Dedifferentiated amniotic fluid mesenchymal stem cell (primary cell): ENCODE measurements around the gene ATG16L1.

Experiments
- DNase-seq: peaks from one replicate; pipeline ENCODE4 v3.0.0-alpha.2; 2016; ENCODE audit errors: extremely low spot score

The ATG16L1 gene

DNA sequence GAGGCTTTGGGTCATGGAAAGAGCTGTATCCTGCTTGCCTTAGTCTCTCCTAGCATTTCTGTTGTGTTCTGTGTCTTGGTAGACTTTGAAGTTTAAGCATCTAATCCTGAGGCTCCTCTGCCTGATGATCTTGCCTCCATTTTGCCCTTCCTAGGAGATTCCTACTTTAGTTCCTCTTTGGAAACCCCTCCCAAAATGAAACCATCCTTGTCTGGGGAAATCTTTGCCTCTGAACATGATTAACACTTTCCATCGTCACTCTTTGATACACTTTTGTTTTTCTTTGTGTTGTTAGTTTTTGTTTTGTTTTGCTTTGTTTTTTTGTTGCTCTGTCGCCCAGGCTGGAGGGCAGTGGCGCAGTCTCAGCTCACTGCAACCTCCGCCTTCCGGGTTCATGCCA, 9.2 kb downstream of the ATG16L1 start:
- no peak for DNase-seq

DNA sequence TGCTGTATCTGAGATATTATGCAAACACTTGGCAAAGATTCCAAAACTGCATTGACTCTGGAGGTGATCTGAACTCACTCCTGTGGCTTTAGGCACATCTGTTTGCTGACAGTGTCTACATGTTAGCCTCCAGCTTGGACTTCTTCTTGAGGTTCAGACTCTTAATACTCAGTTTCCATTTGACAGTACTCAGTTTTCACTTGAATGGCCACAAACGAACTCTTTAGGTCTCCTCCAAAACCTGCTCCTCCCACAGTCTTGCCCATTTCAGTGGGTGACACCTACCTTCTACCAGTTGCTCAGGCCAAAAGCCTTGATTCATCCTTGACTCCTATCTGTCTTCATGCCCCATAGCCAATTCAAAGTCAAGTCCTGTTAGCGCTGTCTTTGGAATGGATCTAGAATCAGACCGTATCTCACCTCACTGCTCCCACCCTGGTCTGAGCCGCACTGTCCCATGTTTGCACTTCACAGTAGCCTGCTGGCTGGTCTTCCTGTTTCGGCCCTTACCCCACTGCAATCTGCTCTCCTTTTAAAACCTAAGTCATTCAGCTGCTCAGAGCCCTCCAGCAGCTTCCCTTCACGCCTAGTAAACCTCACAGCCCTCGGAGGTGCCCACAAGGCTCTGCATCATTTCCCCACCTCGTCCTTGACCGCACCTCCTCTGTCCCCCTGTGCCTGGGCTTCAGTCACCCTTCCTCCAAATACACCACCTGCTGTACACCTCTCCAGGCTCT, 10.5 kb downstream of the ATG16L1 start:
- no peak for DNase-seq

DNA sequence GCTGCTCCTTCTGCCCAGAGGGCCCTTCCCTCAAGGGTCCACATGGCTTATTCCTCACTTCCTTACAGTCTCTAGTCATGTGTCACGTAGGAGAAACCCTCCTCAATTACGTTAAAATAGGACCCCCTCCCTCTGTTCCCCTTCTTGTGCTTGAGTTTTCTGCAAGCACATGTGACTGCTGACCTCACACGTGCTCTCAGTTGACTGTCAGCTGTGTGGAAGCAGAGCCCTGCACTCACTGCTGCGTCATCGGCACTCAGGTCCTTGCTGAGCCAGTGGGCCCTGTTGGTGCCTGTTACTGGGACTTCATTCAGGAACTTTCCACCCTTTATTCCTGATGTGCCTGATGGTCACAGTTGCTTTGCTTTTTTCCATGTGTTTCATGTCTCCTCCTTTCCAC, 11.1 kb downstream of the ATG16L1 start:
- no peak for DNase-seq

DNA sequence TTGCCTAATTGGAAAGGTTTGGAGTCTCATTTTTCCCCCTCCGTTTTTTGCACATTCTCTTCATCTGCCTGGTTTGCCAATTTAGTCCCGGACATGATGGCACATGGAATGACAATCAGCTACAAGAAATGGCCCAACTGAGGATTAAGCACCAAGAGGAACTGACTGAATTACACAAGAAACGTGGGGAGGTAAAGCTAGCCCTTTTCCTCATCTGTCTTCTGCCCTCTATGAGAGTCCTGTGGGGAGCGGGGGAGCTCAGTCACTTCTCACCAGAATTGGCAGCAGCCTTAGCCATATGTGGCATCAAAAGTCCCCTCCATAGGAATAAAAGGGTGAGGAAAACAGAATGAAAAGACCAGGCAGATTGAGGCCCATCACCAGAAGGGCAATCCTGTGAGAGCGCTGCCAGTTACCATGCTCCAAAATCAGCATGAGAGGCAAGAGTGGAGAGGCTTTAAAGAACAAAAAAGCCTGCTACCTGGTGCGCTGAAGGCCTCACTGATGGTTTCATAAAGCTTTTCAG, 11.6 kb downstream of the ATG16L1 start:
- DNase-seq = no peak

DNA sequence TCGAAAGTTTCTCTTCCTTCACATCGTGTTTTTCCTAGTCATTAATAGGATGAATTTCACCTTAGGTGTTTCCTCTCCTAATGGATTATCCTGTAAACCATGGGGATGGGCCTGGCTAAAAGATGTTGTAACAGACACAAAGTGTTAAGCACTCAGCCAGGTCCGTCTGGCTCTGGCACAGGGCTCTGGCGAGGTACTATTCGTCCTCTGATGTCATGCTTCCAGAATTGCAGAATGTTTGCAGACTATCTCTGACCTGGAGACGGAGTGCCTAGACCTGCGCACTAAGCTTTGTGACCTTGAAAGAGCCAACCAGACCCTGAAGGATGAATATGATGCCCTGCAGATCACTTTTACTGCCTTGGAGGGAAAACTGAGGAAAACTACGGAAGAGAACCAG, 13.2 kb downstream of the ATG16L1 start:
- DNase-seq = no peak

DNA sequence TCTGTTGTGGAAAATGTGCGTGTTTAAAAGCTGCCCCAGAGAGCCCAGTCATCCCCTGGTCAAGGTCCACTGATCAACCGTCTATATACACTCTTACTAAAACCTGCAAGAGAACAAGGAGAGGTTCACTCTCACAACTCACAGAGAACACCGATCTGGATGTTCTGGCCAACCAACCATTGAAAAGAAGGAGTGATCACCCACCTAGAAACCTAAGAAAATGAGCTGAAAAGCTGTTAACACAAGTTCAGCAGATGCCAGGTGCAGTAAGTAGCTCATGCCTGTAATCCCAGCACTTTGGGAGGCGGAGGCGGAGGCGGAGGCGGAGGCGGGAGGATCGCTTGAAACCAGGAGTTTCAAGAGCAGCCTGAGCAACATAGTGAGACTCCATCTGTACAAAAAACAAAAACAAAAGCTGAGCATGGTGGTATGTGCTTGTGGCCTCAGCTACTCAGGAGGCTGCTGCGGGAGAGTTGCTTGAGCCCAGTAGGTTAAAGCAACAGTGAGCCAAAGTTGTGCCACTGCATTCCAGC, 14.5 kb downstream of the ATG16L1 start:
- DNase-seq = no peak

DNA sequence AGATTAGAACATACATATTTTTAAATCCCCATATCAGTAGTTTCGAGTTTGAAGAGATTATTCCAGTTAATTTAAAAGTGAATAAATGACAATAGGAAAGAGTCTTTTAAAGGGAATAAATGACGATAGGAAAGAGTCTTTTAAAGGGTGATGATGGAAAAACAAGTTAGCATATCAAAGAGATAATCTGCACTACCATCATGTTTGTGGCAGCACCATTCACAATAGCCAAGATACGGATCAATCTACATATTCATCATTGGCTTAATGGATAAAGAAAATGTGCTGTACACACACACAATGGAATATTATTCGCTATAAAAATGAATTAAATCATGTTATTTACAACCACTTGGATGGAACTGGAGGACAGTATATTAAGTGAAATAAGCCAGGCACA, 15.0 kb downstream of the ATG16L1 start:
- no peak for DNase-seq

DNA sequence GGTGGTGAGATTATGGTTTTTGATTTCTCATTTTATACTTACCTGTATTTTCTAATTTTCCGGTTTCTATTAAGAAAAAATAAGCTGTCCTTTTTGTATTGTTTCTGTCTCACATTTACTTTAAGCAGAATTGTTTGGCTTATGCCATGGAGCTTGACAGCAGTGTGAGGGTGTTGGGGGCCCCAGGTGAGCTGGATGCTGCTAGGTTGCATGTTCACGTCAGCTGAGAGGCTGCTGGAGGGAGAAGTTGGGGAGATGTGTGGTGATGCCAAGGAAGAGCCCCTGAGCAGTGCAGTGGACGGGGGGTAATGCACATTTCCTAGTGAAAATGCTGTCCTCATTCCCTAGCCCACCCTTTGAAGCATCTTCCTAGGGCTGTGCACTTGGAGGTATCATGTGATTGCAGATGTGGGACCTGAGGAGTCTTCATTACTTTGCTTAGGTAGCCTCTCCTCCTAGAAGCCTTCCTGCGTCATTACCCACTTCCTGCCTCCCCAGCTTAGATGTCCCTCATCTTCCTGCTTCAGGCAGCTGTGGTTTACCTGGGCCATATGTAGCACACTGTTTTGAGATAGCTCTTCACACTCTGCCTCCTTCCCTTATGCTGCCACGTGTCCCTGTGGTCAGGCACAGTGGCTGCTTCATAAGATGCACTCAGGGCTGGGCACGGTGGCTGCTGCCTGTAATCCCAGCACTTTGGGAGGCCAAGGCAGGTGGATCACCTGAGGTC, 16.2 kb downstream of the ATG16L1 start:
- DNase-seq = no peak

DNA sequence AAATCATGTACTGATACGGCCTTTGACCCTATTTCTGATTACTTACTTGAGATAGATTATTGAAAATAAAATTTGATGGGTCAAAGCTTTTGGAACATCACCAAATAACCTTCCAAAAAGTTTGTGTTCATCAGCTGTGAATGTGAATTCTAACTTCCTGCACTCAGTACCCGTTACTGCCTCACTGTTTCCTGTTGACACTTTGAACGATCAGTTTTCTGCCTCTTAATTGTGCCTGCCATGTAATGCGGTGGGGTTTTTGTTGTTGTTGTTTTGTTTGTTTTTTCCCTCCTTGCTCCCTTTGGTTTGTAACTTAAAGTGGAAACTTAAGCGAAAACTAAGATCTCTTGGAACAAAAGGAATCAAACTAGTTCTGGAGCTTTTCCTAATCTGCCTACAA, 18.9 kb downstream of the ATG16L1 start:
- no peak for DNase-seq

DNA sequence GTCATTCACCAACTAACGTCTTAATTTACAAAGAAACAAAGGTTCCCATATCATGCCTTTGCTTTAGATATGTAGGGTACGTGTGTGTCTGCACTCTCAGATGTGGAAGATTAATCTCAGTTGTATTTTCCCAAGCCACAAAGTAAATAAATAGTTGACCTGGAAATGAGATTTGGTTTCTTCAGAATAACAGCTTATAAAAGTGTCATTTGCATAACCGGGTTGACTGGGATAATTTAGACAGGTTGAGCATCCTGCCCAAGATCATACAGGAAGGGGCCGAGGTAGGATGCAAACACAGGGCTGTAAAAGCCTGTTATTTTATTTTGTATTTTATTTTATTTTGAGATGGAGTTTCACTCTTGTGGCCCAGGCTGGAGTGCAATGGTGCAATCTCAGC, 19.5 kb downstream of the ATG16L1 start:
- no peak for DNase-seq

DNA sequence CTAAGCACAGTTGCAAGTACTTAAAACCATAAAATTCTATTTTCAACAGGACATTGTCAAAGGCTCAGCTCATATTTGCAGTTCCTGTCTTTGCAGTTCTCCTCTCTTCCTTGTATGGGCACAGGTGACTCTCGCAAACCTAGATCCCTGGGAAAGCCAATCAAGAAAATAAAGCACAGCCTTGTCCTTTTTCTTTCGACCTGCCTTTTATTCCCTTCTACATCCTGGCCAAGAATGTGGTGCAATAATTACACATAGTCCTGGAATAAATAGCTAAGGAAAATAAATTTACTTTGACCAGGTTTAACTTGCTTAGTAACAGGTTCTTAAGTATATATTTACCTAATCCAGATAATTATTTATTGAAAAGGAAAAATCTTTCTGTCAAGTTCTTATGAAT, 20.2 kb downstream of the ATG16L1 start:
- no peak for DNase-seq

DNA sequence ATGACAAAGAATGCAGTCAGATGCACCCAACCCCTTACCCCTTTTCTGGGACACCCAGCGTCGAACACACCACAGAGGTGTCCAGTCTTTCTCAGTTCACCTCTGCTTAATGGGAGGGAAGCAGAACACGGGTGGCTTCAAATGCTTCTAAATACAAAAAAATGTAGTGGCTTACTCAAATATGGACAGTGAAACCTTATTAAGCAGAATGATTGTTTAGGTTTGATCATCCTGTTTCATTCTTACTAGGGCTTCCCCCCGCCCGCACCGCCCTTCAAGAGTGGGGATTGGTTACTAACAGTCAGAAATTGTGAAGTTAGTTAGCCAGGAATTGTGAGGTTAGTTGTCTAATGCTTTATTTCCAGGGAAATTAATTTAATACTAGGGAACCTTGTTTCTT, 21.6 kb downstream of the ATG16L1 start:
- DNase-seq = no peak

DNA sequence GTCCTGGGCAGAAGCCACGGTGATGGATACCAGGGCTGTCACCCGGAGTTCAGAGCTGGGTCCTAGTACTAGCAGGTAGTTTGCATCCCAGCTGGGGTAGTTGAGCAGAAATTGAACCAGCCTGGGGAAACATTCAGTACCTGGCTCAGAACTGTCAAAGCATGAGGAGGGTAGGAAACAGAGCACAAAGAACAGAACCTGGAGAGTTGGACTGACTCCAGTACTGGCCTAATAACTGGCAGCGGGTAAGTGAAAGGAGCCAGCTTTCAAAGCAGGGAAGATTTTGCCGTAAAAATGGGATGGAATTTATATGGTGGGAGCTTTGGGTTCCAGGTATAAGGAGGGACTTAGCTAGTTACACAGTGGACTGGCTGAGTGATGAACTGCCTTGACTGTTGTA, 23.8 kb downstream of the ATG16L1 start:
- no peak for DNase-seq

DNA sequence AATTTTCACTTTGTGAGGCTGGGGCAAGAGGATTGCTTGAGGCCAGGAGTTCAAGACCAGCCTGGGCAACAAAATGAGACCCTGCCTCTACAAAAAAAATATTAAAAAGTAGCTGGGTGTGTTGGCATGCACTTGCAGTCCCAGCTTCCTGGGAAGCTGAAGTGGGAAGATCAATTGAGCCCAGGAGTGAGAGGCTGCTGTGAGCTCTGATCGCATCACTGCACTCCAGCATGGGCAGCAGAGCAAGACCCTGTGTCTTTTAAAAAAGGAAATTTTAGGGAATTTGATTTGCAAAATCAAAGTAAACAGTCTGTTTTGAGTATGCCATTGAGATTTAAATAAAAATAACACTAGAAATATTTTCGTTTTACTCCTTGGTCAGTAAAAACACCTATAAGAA, 27.4 kb downstream of the ATG16L1 start:
- no peak for DNase-seq

DNA sequence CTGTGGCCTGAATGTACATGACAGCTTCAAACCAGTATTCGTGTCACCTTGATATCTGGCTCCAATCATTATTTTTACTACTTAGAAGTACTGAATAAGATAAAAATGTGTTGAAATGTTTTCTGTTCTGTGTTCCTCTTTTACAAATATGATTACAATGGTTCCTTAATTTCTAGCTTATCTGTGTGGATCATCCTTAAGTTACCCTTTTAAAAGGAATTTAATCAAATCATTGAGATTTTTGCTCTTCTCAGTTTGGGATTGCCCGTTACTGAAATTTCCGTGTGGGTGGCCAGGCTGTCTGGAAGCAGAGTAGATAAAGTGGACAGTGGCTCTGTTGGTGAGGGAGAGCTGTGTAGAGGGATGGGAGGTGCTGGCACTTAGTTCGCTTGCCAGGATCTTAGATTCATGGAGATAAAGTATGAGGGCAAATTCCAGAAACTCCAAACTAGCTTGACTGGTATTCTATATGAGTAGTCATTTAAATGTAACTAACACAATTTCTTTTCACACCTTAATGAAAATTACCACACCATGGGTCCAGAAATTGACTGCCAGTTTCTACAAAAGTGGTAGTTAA, 28.7 kb downstream of the ATG16L1 start:
- DNase-seq = no peak

DNA sequence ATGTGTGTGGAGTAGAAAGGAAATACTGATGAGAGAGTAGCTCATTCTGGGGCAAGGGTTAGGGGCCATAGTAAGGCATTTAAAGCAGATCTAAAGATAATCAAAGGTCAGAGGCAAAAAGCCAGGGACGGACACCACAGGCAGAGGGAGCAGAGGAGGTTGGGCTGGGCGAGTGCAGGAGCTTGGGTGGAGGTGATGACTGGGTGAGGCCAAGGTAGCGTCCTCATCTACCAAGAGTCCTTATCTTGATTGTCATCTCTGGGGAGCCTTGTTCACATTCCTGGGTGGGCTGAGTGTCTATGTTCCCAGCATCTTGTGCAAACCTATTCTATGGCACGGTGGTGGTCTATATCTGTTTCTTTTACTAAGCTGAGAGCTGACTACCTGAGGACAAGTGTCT, 30.1 kb downstream of the ATG16L1 start:
- no peak for DNase-seq

DNA sequence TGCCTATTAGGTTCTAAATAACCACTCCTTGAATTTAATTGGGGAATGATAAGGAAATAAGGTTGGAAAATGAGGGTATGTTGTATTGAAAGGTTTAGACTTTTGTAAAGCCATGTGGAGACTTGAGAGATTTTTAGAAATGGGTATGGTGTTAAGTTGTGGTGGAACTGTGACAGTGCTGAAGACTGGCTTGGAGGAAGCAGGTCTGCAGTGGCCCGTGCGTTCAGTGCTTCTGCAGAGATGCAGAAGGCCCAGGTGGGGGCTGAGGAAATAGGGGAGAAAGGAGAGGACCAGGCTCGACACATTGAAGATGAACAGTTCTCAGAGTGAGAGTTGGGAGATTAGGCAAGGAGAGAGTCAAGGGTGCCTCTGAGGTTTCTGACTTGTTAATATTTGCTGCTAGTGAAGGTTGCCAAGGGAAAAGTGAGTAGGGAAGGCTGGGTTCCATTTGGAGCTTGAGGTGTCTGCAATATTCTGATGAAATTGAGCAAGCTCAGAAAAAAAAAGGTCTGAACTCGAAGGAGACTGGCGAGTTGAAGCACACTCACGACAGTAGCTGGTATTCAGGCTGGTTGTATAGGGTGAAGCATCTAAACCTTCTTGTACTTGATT, 30.6 kb downstream of the ATG16L1 start:
- DNase-seq = no peak

DNA sequence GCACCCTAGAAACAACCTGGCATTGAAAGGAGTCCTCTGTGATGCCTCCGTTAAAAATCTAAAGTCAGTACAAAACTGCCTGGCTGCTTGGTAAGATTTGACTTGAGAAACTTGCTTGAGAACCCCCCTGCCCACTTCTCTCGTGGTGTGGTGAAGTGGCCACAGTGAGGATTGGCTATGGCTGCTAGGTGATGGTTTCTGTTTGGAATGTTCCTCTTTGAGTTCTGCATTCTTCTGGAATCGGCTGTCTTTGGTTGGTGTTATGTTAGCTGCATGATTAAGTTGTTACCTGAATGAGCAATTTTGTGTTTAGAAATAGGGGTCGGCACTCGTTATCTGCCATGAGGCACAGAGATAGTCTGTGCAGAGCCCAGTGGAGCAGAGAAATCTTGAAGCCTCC, 34.4 kb downstream of the ATG16L1 start:
- DNase-seq = no peak

DNA sequence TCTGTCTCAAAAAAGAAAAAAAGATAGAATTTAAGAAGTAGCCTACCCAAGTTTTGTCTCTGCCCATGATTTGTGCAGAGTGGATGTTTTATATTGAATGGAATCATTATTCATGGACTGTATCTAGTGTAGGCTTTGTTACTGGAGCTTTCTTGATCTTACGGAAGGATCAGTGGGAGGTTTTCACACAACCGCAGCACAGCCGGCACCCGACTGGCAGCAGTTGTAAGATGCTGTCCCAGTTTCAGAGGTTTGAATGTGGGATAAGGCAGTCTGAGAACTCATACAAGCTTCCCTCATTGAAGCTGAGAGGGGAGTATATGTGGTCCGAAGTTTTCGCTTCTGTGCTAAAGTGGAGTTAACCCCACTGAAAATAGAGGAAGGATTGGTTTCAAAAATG, 36.4 kb downstream of the ATG16L1 start:
- DNase-seq = no peak

DNA sequence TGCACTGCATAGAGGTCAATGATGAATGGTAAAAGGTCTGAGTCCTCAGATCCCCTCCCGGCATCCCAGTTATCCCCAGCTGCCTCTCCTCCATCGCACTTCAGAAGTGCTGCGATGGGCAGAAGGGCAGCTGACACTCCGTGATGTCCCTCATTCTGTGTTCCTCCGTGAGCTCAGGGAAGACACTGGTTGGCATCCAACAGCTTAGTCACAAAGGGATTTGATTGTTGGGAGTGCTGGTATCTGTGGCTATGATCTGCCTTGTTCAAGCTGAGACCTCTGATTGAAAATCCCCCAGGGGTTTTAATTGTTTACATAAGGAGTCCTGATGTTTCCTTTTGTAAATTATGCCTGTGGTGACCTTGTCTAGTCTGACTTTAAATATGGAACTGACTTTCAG, 37.2 kb downstream of the ATG16L1 start:
- no peak for DNase-seq

DNA sequence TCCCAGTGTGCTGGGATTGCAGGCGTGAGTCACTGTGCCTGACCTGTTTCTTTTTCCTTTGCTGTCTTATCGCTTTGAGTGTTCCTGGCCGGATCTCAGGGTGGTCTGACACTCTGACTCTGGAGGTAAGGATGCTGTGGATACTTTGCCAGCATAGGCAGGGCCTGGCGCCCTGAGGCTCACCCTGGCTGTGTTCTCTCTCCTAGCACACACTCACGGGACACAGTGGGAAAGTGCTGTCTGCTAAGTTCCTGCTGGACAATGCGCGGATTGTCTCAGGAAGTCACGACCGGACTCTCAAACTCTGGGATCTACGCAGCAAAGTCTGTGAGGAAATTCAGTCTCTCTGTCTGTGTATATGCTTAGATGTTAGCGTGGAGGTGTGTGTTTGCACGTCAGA, 38.2 kb downstream of the ATG16L1 start:
- no peak for DNase-seq
